ENCODE measurements around the gene HRAS. TPM values are rescaled to one million over a fixed set of nuclear protein-coding genes. Genes with fewer than 3 reads are reported as not detected.

HRAS gene
- polyA plus RNA-seq, 1 of the 3 experiments (the other 2 are of a cell fraction) = 217 TPM

- Histone ChIP-seq H3K79me2 (ENCODE audit: insufficient read depth) (peaks cover 43% of the 10 kb centered on the region), H3K9ac (no peak overlapping the region), H3K4me1 (ENCODE audit: control insufficient read depth in 1 of 2, insufficient read depth in 2 of 2, low read depth in 1 of 2, low read length in 1 of 2) (peaks cover 5 to 7% of the 10 kb centered on the region in 2 experiments; a peak in 2 of 4 replicates), H3K27me3 (ENCODE audit: insufficient read depth) (no peaks in the 10 kb centered on the region), H2AFZ (ENCODE audit: low read depth) (no peak overlapping the region), H3K4me2 (no peak overlapping the region), H3F3A (replicated peaks; ENCODE audit: insufficient read depth) (peaks cover 4% of the 10 kb centered on the region), H3K4me3 (ENCODE audit: low read depth in 2 of 2, low read length in 1 of 2) (no peak overlapping the region), H3K36me3 (replicated peaks in 1 of 2; ENCODE audit: control insufficient read depth in 1 of 2, insufficient read depth in 2 of 2, low read length in 1 of 2) (peaks cover 12 to 49% of the 10 kb centered on the region in 2 experiments), H3K9me2 (no peaks in the 10 kb centered on the region), H3K27ac (ENCODE audit: low read depth in 2 of 2, low read length in 1 of 2) (no peak overlapping the region; a peak in 1 of 4 replicates), H4K20me1 (ENCODE audit: insufficient read depth) (0 out of 2 replicates have a peak, but pooled peaks cover 7% of the 10 kb centered on the region), H3K9me3 (no peaks in the 10 kb centered on the region)
- TF ChIP-seq EP300 (IDR thresholded peaks at IDR 0.05; ENCODE audit: borderline replicate concordance in 1 of 2, low read depth in 1 of 2, low read length in 1 of 2) = no peak
- DNase-seq = peak; percentile 28
- WGBS (ENCODE audit: low lambda C conversion rate) = 93% methylated on average over 3 of the region's 10 CpGs
- CTCF ChIA-PET = interaction anchor here (1.5 kb wide), 1 partner anchor 52 kb away, joined by 4 read pairs; no protein-coding TSS in a partner anchor
- POLR2A ChIA-PET = interaction anchor here (0.6 to 1.1 kb wide), 2 partner anchors 10 to 12 kb away, joined by 3 read pairs; no protein-coding TSS in a partner anchor
Observed at GRCh38 chr11:502288-503178, 32.8 kb downstream of the HRAS start.

GRCh38 chr11:501683-502287, 33.6 kb downstream of the HRAS start:
- Histone ChIP-seq H3K79me2 (ENCODE audit: insufficient read depth) (peaks cover 41% of the 10 kb centered on the region), H3K36me3 (replicated peaks in 1 of 2; ENCODE audit: control insufficient read depth in 1 of 2, insufficient read depth in 2 of 2, low read length in 1 of 2) (peaks cover 12 to 57% of the 10 kb centered on the region in 2 experiments), H3K9me2 (no peaks in the 10 kb centered on the region), H4K20me1 (ENCODE audit: insufficient read depth) (0 out of 2 replicates have a peak, but pooled peaks cover 7% of the 10 kb centered on the region), H3K4me1 (ENCODE audit: control insufficient read depth in 1 of 2, insufficient read depth in 2 of 2, low read depth in 1 of 2, low read length in 1 of 2) (peaks cover 5 to 7% of the 10 kb centered on the region in 2 experiments; a peak in 2 of 4 replicates), H3K27ac (ENCODE audit: low read depth in 2 of 2, low read length in 1 of 2) (no peak overlapping the region), H3K27me3 (ENCODE audit: insufficient read depth) (no peaks in the 10 kb centered on the region), H3K4me3 (ENCODE audit: low read depth in 2 of 2, low read length in 1 of 2) (no peak overlapping the region), H3K9ac (no peak overlapping the region), H2AFZ (ENCODE audit: low read depth) (no peak overlapping the region), H3K9me3 (no peaks in the 10 kb centered on the region), H3K4me2 (no peak overlapping the region), H3F3A (replicated peaks; ENCODE audit: insufficient read depth) (peaks cover 4% of the 10 kb centered on the region)
- CTCF ChIA-PET = interaction anchor here (1.5 kb wide), 1 partner anchor 53 kb away, joined by 4 read pairs; no protein-coding TSS in a partner anchor
- no peak for DNase-seq
- no peak for TF ChIP-seq FOSL2 (IDR thresholded peaks at IDR 0.05; ENCODE audit: borderline replicate concordance, low read depth)
- no peak for TF ChIP-seq USF1 (IDR thresholded peaks at IDR 0.05; ENCODE audit: borderline replicate concordance, low read depth)
- WGBS (ENCODE audit: low lambda C conversion rate) = 96% methylated on average over 11 of the region's 19 CpGs
- POLR2A ChIA-PET = interaction anchor here (0.6 to 1.1 kb wide), 2 partner anchors 10 to 12 kb away, joined by 3 read pairs; no protein-coding TSS in a partner anchor

- H3K4me1 ChIP-seq (ENCODE audit: control insufficient read depth in 1 of 2, insufficient read depth in 2 of 2, low read depth in 1 of 2, low read length in 1 of 2) = peaks cover 5 to 7% of the 10 kb centered on the region in 2 experiments; a peak in 2 of 4 replicates
- no peaks in the 10 kb centered on the region for H3K27me3 ChIP-seq (ENCODE audit: insufficient read depth)
- 0 out of 2 replicates have a peak, but pooled peaks cover 7% of the 10 kb centered on the region for H4K20me1 ChIP-seq (ENCODE audit: insufficient read depth)
- CTCF ChIA-PET = no interaction called here
- H3K4me3 ChIP-seq (ENCODE audit: low read depth in 2 of 2, low read length in 1 of 2) = no peak overlapping the region
- no peak overlapping the region for H3K27ac ChIP-seq (ENCODE audit: low read depth in 2 of 2, low read length in 1 of 2)
- TF ChIP-seq IRF3 (IDR thresholded peaks at IDR 0.05; ENCODE audit: low read depth, low read length) = no peak
- TF ChIP-seq GABPA (IDR thresholded peaks at IDR 0.05; ENCODE audit: low read depth) = no peak
- TF ChIP-seq USF2 (IDR thresholded peaks at IDR 0.05; ENCODE audit: borderline replicate concordance, low read depth, low read length) = no peak
- TF ChIP-seq MXI1 (IDR thresholded peaks at IDR 0.05; ENCODE audit: low read depth, low read length) = no peak
- TF ChIP-seq NFIC (IDR thresholded peaks at IDR 0.05; ENCODE audit: borderline replicate concordance) = no peak
- TF ChIP-seq FOXJ3 (CRISPR knock-in tag; IDR thresholded peaks at IDR 0.05) = no peak
- no peak for TF ChIP-seq TCF12 (IDR thresholded peaks at IDR 0.05)
- TF ChIP-seq PBX3 (IDR thresholded peaks at IDR 0.05) = no peak
- no peak for TF ChIP-seq EP300 (IDR thresholded peaks at IDR 0.05; ENCODE audit: borderline replicate concordance in 1 of 2, low read depth in 1 of 2, low read length in 1 of 2)
- peaks cover under 1% of the 10 kb centered on the region for H3F3A ChIP-seq (replicated peaks; ENCODE audit: insufficient read depth)
- peaks cover 38% of the 10 kb centered on the region for H3K79me2 ChIP-seq (ENCODE audit: insufficient read depth)
- no peaks in the 10 kb centered on the region for H3K9me2 ChIP-seq
- H3K36me3 ChIP-seq (replicated peaks in 1 of 2; ENCODE audit: control insufficient read depth in 1 of 2, insufficient read depth in 2 of 2, low read length in 1 of 2) = peaks cover 16 to 58% of the 10 kb centered on the region in 2 experiments
- no peak overlapping the region for H3K4me2 ChIP-seq
- no peak overlapping the region for H3K9ac ChIP-seq
- H3K9me3 ChIP-seq = no peaks in the 10 kb centered on the region
- DNase-seq = no peak
- H2AFZ ChIP-seq (ENCODE audit: low read depth) = no peak overlapping the region
- POLR2A ChIA-PET = no interaction called here
- 94% methylated on average over 23 of the region's 24 CpGs for WGBS (ENCODE audit: low lambda C conversion rate)
Observed at GRCh38 chr11:501001-501682, 34.2 kb downstream of the HRAS start.
